MM.1S (cell line): Measurements from ENCODE around the gene CD8A.
"Not testable (repeated sequence)": the region's sequence is repeated elsewhere in the genome, so short reads cannot be mapped to it uniquely, and the experiment has no call there.

Experiments used
- CTCF ChIP-seq: fragments of 300-600 bp; sonication (generic); IDR thresholded peaks from 2 replicates; pipeline ENCODE4 v1.5.1; 2016; ENCODE audit warnings: antibody characterized with exemption, low read length, mixed read lengths
- EZH2phosphoT487 ChIP-seq: fragments of 300-600 bp; sonication (generic); IDR thresholded peaks from 2 replicates; pipeline ENCODE4 v1.6.1; 2018; ENCODE audit warnings: antibody characterized with exemption, low read length

GRCh38 chr2:86835548-86835889 lies 44.8 kb upstream of the CD8A start:
- TF ChIP-seq EZH2phosphoT487, CTCF: not testable (repeated sequence)
